Ovary (tissue), 3 donors: ENCODE results near the gene POLA1.

ENCODE experiments used
- EP300 ChIP-seq: sonication (generic); formaldehyde crosslinking; IDR thresholded peaks from one replicate; pipeline ENCODE4 v1.6.1; 2017; ENCODE audit warnings: antibody characterized with exemption
- POLR2A ChIP-seq: fragments of 450-650 bp; IDR thresholded peaks from one replicate; pipeline ENCODE4 v1.6.1; 2017; ENCODE audit warnings: antibody characterized with exemption, mild to moderate bottlenecking, moderate library complexity
- TF ChIP-seq, protein P1 (sequence below), 3 donors: fragments of 450-650 bp in 2 of 3; fragments of 200-600 bp in 1 of 3; IDR thresholded peaks; one replicate each; pipeline versions ENCODE4 v1.5.1 to v1.8.0; 2016 to 2022; ENCODE audit warnings: antibody characterized with exemption in 3 of 3, mild to moderate bottlenecking in 1 of 3
- donor health status: DM: no; HTN: no; CAD: no.

DNA sequence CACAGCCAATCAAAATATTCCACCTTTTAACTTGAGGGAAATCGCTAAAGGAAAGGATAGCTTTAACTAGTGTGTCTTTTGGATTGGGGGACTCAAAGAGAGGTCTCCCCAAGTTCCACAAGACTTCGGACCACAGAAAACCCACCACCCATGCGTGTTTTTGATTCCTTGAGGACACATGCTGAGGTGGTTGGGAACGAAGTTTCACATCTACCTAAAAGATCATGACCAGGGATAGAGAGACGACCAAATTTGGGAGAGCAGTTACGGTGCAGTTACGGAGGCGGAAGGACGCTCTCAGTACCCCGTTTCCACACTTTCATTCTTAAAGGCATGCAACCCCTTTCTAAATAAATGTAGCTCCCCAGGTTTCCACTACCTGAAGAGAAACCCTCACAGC lies 47.7 kb upstream of the POLA1 start:
- TF ChIP-seq, protein P1, sequence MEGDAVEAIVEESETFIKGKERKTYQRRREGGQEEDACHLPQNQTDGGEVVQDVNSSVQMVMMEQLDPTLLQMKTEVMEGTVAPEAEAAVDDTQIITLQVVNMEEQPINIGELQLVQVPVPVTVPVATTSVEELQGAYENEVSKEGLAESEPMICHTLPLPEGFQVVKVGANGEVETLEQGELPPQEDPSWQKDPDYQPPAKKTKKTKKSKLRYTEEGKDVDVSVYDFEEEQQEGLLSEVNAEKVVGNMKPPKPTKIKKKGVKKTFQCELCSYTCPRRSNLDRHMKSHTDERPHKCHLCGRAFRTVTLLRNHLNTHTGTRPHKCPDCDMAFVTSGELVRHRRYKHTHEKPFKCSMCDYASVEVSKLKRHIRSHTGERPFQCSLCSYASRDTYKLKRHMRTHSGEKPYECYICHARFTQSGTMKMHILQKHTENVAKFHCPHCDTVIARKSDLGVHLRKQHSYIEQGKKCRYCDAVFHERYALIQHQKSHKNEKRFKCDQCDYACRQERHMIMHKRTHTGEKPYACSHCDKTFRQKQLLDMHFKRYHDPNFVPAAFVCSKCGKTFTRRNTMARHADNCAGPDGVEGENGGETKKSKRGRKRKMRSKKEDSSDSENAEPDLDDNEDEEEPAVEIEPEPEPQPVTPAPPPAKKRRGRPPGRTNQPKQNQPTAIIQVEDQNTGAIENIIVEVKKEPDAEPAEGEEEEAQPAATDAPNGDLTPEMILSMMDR (IDR thresholded peaks at IDR 0.05): no peak
- TF ChIP-seq POLR2A: no peak
- no peak for TF ChIP-seq EP300
